Measurements from ENCODE around the gene ITGB3.

The ITGB3 gene

DNA sequence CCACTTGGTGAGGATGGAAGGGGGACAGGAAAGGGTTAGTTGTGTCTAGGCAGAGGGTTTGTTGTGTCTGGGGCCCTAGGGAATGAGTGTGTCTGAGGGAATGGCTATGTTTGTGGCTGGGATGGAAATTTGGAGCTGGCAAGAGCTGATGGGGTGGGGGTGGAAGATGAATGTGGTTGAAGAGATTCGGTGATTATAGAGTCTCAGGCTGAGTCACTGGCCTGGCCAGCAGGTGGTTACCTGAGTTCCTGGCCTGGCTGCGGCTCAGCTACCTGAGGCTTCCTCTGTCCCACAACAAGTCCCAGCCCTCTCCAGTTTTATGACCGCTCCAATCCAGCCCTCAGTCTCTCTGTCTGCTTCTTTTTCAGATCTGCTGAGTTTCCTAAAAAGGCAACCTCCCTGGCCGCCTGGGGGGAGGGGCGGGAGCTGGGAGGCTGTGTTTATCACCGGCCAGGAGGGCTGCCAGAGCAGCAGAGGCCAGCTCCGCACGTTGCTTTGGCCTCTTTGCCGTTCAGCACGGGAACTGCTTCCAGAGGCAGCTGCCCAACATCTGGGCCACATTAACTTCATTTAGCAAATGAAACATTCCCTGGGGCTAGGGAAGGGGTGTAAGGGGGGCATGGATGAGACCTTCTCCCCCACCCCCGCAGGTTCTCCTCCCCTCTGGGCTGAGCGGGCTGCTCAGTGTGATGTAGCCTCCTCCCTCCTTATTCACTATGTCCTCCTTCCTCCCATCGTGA lies 21.8 kb downstream of the ITGB3 start:
- DNase-seq (ENCODE audit: low read depth, low spot score), result peak; percentile 82

- no peak for DNase-seq (ENCODE audit: low read depth, low spot score)
Measured at GRCh38 chr17:47276444-47276843, 22.8 kb downstream of the ITGB3 start.

- no peak for DNase-seq (ENCODE audit: low read depth, low spot score)
Measured at GRCh38 chr17:47276868-47277267, 23.2 kb downstream of the ITGB3 start.

DNA sequence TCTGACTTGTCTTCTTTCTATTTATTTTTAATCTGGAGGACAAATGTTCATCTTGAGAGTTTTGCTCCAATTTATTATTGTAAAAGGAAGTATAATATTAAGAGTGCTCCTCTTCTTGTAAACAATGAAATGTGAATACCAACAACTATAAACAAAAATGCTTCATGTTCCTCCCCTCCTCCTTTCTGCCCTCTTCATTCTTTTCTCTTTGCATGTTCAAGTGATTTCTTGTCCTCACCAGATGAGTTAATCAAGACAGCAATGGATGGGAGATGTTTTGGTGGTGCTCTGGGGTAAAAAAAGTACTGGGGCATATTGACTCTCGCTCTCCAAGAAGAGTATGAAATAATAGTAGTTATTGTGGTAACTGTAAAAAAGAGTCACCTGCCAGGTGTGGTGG lies 24.3 kb downstream of the ITGB3 start:
- DNase-seq (ENCODE audit: low read depth, low spot score), result no peak

DNA sequence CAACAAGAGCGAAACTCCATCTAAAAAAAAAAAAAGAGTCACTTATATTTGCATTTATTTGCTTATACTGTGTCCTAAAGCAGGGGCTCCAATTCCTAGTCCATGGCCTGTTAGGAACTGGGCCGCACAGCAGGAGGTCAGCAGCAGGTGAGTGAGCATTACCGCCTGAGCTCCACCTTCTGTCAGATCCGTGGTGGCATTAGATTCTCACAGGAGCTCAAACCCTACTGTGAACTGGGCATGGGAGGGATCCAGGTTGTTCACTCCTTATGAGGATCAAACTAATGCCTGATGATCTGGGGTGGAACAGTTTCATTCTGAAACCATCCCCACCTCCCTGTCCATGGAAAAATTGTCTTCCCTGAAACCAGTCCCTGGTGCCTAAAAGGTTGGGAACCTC lies 24.9 kb downstream of the ITGB3 start:
- DNase-seq (ENCODE audit: low read depth, low spot score), result no peak

DNA sequence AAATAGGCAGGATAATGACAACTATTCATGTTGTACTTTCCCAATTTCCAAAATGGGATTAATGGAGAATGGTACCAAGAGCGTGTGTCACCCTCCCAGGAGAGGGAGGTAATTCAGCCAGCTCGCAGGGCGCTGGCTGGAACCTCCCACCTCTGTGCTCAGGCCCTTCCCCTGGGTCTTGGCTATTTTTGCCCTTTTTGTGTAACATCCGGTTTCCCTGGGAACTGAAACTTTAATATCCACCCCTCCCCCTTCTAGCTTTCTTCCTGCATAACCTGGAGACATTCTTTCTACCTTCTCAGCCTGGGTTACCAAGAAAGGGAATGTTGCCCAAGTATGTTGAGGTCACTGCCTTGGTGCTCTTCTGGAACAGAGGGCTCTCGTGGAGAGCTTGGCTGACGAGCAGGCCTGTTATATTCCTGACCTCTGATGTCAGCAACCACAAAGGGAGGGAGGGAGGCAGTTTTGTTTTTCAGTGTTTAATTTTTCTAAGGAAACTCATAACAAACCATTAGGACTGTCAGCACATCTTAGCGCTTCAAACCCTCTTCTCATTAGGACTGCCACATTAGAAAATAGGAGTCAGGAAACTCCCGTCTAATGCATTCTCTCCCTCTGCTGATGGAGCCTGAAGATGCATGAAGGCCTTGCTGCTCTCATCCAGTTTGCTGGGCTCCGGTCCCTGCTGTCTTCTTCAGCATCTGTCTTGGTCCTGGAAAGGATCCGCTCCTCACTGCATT lies 25.6 kb downstream of the ITGB3 start:
- peak; percentile 59 for DNase-seq (ENCODE audit: low read depth, low spot score)

DNA sequence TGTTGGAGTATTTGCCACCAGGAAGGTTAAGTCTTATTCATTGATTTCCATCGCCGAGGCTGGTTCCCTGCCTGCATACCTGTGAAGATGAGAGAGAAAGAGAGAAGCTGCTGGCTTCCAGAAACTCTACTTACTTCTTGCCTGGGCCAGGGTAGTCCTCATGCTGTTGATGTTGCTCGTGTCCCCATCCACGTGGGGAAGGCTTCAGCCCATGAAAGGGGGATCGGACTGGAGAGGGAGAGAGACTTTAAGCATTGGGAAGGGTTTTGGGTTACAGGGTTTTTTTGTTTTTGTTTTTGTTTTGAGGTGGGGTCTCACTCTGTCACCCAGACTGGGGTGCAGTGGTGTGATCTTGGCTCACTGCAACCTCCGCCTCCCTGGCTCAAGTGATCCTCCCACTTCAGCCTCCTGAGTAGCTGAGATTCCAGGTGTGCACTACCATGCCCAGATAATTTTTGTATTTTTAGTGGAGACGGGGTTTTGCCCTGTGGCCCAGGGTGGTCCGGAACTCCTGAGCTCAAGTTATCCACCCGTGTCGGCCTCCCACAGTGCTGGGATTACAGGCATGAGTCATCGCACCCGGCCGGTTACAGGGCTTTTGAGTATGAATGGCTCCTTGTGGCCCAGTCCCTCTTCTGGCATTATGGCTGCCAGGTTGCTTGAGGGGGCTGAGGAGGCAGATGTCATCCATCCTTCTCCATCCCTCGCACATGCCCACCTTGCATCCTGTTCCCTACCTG lies 26.6 kb downstream of the ITGB3 start:
- no peak for DNase-seq (ENCODE audit: low read depth, low spot score)

- DNase-seq (ENCODE audit: low read depth, low spot score), result no peak
Measured at GRCh38 chr17:47281216-47281615, 27.6 kb downstream of the ITGB3 start.

DNA sequence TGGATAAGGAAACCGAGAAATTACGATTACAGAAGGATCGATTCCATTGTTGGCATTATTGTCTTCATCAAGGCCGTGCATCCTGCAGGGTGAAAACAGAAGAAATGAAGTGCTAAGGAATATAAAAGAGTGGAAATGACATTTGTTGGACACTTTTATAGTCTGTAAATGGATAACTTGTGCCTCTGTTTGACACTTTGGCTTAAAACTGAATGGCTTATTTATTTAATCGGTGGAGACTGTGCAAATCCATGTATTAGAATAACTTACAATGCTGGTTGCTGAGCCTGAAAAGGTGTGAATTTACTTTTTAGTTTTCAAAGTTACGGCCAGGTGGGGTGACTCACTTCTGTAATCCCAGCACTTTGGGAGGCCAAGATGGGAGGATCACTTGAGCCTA lies 31.4 kb downstream of the ITGB3 start:
- DNase-seq (ENCODE audit: low read depth, low spot score), result no peak

GRCh38 chr17:47286198-47286914 lies 32.7 kb downstream of the ITGB3 start:
- DNase-seq (ENCODE audit: low read depth, low spot score), result peak; percentile 55

- DNase-seq (ENCODE audit: low read depth, low spot score), result no peak
Measured at GRCh38 chr17:47287068-47287467, 33.4 kb downstream of the ITGB3 start.

DNA sequence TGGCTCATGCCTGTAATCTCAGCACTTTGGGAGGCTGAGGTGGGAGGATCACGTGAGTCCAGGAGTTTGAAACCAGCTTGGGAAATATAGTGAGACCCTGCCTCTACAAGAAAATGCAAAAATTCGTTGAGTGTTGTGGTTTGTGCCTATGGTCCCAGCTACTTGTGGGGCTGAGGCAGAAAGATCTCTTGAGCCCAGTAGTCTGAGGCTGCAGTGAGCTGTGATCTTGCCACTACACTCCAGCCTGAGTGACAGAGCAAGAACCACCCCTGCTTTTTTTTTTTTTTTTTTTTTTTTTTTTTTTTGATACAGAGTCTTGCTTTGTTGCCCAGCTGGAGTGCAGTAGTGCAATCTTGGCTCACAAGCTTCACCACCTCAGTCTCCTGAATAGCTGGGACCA lies 34.0 kb downstream of the ITGB3 start:
- DNase-seq (ENCODE audit: low read depth, low spot score), result no peak

DNA sequence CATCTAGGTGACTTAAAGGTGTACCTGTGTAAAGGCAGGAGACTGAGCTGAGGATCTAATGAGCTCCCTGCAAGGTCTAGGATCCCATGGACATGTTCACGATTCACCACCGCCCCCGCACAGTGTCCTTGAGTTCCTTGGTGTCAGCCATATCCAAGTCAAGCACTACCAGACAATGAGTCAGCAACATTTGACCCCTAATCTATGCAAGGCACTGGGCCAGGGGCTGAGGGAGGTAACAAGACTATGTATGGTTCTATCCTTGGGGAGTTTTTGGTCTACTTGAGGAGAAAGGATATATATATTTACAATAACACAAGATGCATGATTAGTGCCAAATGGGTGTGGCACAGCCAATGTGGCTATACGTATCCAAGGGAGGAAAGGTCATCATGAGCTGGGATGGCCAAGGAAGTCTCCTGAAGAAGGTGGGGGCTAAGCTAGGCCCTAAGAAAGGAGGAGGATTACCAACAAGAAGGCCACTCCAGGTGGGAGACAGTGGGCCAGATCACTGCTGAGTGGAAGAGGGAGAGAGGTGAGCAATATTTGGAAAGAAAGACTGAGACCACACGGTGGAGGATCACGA lies 35.0 kb downstream of the ITGB3 start:
- no peak for DNase-seq (ENCODE audit: low read depth, low spot score)

DNA sequence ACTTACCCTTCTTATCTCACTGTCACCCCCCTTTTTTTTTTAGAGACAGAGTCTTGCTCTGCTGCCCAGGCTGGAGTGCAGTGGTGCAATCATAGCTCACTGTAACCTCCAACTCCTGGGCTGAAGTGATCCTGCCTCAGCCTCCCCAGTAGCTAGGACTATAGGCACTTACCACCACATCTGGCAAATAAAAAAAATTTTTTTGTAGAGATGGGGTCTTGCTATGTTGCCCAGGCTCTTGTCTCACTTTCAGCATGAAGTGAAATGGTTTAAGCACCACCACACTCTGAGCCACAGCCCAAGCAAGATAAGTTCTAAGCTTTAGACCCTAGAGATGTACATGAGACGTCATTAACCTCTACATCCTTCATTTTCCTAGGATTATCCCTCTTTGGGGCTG lies 35.7 kb downstream of the ITGB3 start:
- DNase-seq (ENCODE audit: low read depth, low spot score), result no peak

GRCh38 chr17:47290870-47291241 lies 37.2 kb downstream of the ITGB3 start:
- DNase-seq (ENCODE audit: low read depth, low spot score), result no peak

DNA sequence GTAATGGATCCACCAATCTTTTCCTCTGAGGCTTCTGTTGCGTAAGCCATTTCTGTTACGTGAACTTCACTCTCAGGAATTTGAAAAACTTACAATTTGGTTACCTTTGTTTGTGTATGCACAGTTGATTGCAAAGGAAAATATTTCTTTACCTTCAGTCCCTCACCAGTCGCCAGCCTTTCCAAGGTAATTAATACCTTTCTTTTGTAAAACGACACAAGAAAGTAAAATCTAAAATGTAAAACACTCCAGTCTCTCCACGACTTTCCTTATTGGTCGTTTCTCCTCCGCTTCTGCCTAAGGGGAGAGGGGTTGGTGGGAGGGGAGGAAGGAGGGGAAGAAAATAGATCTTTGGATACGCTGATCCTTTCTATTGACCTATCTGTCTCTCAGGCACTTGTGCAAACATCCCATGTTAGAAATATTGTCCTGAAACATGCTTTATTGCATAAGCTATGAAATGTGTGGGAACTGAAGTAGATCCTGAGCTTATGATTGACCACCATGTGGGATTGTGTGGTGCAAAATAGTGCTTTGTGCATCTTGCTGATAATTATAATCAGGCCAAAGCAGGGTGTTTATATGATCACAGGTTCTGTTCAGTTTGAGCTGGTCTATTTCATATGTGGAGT lies 37.7 kb downstream of the ITGB3 start:
- no peak for DNase-seq (ENCODE audit: low read depth, low spot score)

DNA sequence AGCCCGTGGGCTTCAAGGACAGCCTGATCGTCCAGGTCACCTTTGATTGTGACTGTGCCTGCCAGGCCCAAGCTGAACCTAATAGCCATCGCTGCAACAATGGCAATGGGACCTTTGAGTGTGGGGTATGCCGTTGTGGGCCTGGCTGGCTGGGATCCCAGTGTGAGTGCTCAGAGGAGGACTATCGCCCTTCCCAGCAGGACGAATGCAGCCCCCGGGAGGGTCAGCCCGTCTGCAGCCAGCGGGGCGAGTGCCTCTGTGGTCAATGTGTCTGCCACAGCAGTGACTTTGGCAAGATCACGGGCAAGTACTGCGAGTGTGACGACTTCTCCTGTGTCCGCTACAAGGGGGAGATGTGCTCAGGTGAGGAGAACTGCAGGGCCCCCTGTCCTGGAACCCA lies 38.6 kb downstream of the ITGB3 start:
- no peak for DNase-seq (ENCODE audit: low read depth, low spot score)

DNA sequence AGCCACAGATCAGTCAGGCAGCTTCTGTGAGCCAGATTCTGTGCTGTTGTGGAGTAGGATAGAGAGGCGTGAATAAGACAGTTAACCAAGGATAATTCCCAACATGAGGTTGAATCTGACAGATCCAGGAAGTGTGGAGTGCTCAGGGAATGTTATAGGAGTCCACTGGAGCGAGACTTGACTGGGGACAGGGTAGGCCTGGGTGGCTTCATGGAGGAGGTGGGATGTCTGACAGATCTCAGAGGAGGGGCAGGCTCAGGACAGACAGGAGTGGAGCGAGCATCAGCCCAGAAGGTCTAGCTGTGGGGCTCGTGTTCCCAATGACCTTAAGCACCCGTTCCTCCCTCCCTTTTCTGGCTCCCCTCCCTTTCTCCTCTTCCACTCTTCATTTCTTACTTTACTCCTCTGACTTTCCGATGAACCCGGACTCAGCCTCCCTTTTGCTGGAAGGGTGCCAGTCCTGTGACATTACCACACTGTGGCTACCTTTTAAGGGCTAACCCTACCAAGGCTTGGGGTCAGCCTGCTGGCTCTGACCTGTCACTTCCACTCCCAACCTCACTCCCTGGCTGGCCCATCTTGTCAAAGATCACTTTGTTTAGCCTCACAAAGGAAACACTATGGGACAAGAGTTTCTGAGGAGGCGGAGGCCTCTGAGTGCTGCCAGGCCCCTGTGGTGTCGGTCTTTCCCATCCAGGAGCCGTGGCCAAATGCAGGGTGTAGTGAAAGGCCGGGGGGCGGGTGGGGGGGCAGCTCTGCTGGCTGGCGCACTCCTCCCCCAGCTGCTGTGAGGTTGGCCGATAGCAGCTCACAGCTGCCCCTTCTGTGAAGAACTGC lies 41.6 kb downstream of the ITGB3 start:
- no peak for DNase-seq (ENCODE audit: low read depth, low spot score)

GRCh38 chr17:47295874-47296255 lies 42.2 kb downstream of the ITGB3 start:
- DNase-seq (ENCODE audit: low read depth, low spot score), result no peak

- DNase-seq (ENCODE audit: low read depth, low spot score), result no peak
Measured at GRCh38 chr17:47297661-47298400, 44.2 kb downstream of the ITGB3 start.
